ENCODE results near the gene TSPAN9.

The TSPAN9 gene

GRCh38 chr12:3316776-3317480, 239.7 kb downstream of the TSPAN9 start:
- TF ChIP-seq FOXP2 (optimal IDR thresholded peaks at IDR 0.05; ENCODE audit: borderline replicate concordance, extremely low read depth, extremely low read length, insufficient read depth) (no peak), POLR2AphosphoS5 (IDR thresholded peaks at IDR 0.05; ENCODE audit: low read depth, low read length) (no peak), REST (IDR thresholded peaks at IDR 0.05; ENCODE audit: insufficient read depth in 1 of 2, low read depth in 2 of 2, low read length in 2 of 2) (no peak), TAF1 (IDR thresholded peaks at IDR 0.05; ENCODE audit: borderline replicate concordance, insufficient read depth, low read length) (no peak), SIN3A (IDR thresholded peaks at IDR 0.05; ENCODE audit: borderline replicate concordance, insufficient read depth, low read length) (no peak)

GRCh38 chr12:3317481-3317815, 240.3 kb downstream of the TSPAN9 start:
- TF ChIP-seq SIN3A (IDR thresholded peaks at IDR 0.05; ENCODE audit: borderline replicate concordance, insufficient read depth, low read length) (no peak), TAF1 (IDR thresholded peaks at IDR 0.05; ENCODE audit: borderline replicate concordance, insufficient read depth, low read length) (no peak)

DNA sequence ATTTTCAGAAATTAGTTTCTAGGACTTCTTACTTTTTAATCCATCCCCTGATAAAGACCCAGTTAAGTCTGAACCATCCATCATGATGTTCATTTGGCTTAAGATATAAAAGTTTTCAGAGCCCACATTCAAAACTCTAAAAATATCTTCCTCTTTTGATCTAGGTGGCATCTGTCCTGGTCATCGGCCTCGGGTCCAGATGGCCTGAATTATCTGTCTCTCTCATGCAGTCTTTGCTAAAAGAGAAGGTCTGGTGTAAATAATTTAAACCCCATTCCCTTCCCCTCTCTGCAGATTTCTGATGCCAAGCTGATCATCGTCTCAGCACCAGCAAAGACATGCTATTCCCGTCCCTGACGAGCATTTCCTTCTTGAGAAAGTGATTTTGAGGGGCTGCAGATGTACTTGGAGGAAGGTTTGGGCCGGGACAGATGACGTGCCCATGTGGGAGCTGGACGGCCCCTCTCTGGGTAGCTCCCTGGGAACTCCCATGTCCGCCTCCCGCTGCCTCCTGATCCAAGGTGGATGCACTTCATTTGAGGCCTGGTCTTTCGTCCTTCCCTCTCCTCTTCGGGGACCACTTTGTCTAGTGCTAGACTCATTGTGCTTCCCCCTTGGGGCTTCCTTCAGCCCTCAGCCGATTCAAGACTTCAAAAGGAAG, 240.8 kb downstream of the TSPAN9 start:
- no peak for TF ChIP-seq REST (IDR thresholded peaks at IDR 0.05; ENCODE audit: insufficient read depth in 1 of 2, low read depth in 2 of 2, low read length in 2 of 2)
- TF ChIP-seq TAF1 (IDR thresholded peaks at IDR 0.05; ENCODE audit: borderline replicate concordance, insufficient read depth, low read length): no peak
- TF ChIP-seq FOXP2 (optimal IDR thresholded peaks at IDR 0.05; ENCODE audit: borderline replicate concordance, extremely low read depth, extremely low read length, insufficient read depth): no peak
- TF ChIP-seq POLR2AphosphoS5 (IDR thresholded peaks at IDR 0.05; ENCODE audit: low read depth, low read length): no peak
- no peak for TF ChIP-seq SIN3A (IDR thresholded peaks at IDR 0.05; ENCODE audit: borderline replicate concordance, insufficient read depth, low read length)

- no peak for TF ChIP-seq SIN3A (IDR thresholded peaks at IDR 0.05; ENCODE audit: borderline replicate concordance, insufficient read depth, low read length)
- no peak for TF ChIP-seq REST (IDR thresholded peaks at IDR 0.05; ENCODE audit: insufficient read depth in 1 of 2, low read depth in 2 of 2, low read length in 2 of 2)
Measured at GRCh38 chr12:3319723-3320492, 242.7 kb downstream of the TSPAN9 start.

DNA sequence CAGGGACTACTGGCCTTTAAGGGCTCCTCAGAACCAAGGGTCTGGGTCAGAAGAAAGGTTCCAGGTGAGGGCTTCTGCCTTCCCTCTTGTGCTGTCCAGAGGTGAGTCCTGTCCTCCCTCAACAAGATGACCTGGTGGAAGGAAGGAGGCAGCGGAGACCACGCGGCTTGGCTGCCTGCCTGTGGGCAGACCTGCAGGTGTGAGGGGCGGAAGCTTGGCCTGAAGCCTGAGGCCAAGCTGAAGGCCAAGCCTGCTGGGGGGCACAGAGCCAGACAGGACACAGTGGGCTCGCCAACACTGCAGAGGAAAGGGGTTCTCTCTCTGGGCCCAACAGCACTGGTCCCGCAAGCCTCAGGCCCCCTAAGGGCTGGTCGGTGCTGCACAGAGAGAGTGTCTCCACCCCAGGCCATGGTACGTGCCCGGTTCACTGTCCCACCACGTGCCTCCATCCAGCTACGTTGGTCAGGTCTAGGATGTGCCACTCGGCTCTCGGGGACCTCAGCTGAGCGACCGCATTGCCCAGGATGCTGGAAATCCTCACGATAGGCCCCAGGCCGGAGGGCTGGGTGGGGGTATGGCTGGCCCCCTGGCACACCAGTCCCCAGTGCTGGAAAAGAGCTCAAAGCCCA, 243.8 kb downstream of the TSPAN9 start:
- TF ChIP-seq FOXP2 (optimal IDR thresholded peaks at IDR 0.05; ENCODE audit: borderline replicate concordance, extremely low read depth, extremely low read length, insufficient read depth): no peak

DNA sequence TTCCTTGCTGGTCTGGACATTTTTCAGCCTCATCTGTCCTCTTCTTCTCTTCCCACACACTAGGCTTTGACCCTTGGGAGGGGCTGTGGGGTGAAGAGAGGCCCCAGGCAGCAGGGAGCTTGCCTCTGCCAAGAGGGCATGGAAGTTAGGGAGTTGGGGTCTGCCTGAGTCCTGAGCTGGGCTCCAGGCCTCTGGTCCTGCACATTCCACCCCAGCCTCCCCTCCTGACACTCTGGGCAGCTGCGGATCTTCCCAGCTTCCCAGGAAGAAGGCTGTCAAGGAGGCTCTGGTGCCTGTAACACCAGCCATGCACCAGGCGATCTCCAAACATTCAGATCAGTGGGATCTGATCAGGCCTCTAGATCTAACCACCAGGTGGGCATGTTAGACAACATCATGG, 244.7 kb downstream of the TSPAN9 start:
- TF ChIP-seq TAF1 (IDR thresholded peaks at IDR 0.05; ENCODE audit: borderline replicate concordance, insufficient read depth, low read length): no peak
- TF ChIP-seq FOXP2 (optimal IDR thresholded peaks at IDR 0.05; ENCODE audit: borderline replicate concordance, extremely low read depth, extremely low read length, insufficient read depth): no peak
- no peak for TF ChIP-seq SIN3A (IDR thresholded peaks at IDR 0.05; ENCODE audit: borderline replicate concordance, insufficient read depth, low read length)
- no peak for TF ChIP-seq POLR2AphosphoS5 (IDR thresholded peaks at IDR 0.05; ENCODE audit: low read depth, low read length)
- TF ChIP-seq REST (IDR thresholded peaks at IDR 0.05; ENCODE audit: insufficient read depth in 1 of 2, low read depth in 2 of 2, low read length in 2 of 2): no peak
